ENCODE results near the gene GMDS.

GMDS gene

DNA sequence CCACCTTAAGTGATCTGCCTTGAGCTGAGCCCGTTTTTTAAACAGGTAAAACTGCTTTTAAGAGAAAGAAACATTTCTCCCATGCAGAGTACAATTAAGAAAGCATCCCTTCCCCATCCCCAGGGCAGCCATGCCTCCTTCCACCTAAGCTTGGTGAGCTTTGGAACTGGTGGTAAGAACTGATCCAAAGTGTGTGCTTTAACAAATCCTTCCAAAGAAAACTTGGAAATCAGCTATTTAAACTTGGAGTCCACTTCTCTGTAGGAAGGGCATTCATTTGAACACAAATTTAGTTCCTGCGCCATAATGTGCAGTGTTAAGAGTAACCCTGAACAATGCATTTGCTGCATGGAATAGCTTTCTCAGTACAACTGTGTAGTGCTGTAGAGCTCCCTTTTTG is 17.0 kb downstream of the GMDS start:
- Histone ChIP-seq H3K4me1 (ENCODE audit: control insufficient read depth, insufficient read depth, low read length, poor library complexity, severe bottlenecking) (no peaks in the 10 kb centered on the region), H3K27ac (ENCODE audit: insufficient read depth, low read length, poor library complexity, severe bottlenecking) (no peak overlapping the region), H3K27me3 (replicated peaks; ENCODE audit: control insufficient read depth, insufficient read depth, low read length, poor library complexity, severe bottlenecking) (no peaks in the 10 kb centered on the region), H3K9me3 (ENCODE audit: control insufficient read depth, low read length) (no peaks in the 10 kb centered on the region), H3K4me3 (ENCODE audit: insufficient read depth, low read depth, low read length, poor library complexity, severe bottlenecking) (no peak overlapping the region), H3K36me3 (ENCODE audit: control insufficient read depth, insufficient read depth, low read length) (no peaks in the 10 kb centered on the region)
- DNase-seq = no peak

DNA sequence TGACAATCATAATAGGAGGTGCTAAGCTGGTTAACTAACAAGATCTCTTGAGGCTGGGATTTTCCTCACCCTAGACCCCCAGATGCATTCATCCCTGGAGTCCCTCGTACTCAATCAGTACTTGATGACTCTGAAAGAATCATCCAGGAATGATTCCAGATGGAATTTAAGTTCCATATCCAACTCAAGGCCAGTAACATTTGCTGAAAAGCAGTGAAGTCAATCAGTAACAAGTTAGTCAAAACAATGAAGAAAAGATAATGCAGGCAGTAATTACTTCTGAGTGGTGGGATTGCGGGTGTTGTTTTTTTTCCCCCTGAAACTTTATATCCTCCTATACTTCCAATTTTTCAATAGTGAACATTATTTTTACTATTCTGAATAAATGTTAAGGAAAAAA is 18.6 kb downstream of the GMDS start:
- no peaks in the 10 kb centered on the region for H3K9me3 ChIP-seq (ENCODE audit: control insufficient read depth, low read length)
- no peaks in the 10 kb centered on the region for H3K27me3 ChIP-seq (replicated peaks; ENCODE audit: control insufficient read depth, insufficient read depth, low read length, poor library complexity, severe bottlenecking)
- H3K36me3 ChIP-seq (ENCODE audit: control insufficient read depth, insufficient read depth, low read length) = no peaks in the 10 kb centered on the region
- no peak for DNase-seq
- H3K27ac ChIP-seq (ENCODE audit: insufficient read depth, low read length, poor library complexity, severe bottlenecking) = no peak overlapping the region
- H3K4me1 ChIP-seq (ENCODE audit: control insufficient read depth, insufficient read depth, low read length, poor library complexity, severe bottlenecking) = peaks cover 7% of the 10 kb centered on the region
- H3K4me3 ChIP-seq (ENCODE audit: insufficient read depth, low read depth, low read length, poor library complexity, severe bottlenecking) = no peak overlapping the region

DNA sequence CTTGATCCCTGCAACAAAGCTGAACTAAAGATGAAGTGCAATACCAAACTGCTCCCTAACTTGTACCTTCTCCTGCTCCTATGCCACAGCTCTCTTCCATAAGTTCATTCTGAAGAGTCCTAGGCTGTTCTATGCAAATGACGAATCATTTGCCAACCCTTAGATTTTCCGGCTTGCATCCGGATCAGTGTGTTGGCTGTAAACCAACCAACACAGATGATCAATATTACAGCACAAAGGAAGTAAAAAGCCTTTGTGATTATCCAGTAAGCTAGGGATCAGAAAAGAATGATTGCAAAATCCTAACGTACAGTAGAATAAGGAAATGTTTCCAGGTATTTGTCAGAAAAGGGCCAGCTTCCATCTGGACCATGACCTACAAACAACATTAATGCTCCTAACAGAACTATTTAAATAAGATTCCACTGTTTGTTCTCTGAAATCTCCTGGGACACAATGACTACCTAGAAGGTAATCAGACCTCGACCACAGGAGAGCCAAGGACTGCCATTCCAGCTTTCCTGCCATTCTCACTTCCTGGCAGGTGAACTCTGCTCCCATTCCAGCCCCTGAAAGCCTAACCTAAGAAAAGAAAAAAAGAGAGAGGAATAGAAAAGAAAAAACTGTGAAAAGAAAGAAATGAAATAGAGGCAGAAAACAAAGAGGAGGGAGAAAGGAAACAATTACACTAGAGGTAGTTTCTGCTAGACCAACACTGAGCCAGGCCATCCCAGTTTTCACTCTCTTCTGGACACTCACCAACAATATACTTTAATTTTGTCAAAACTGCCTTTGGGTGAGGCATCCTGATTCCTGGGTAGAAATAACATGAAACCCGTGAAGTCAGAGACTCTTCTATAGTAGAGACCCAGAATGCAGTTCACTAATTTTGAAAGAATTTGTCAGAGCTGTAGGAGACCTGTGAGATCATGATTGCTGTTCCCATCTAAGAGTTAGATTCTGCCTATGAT is 19.7 kb downstream of the GMDS start:
- Histone ChIP-seq H3K4me1 (ENCODE audit: control insufficient read depth, insufficient read depth, low read length, poor library complexity, severe bottlenecking) (peaks cover 7% of the 10 kb centered on the region), H3K36me3 (ENCODE audit: control insufficient read depth, insufficient read depth, low read length) (no peaks in the 10 kb centered on the region), H3K9me3 (ENCODE audit: control insufficient read depth, low read length) (no peaks in the 10 kb centered on the region), H3K4me3 (ENCODE audit: insufficient read depth, low read depth, low read length, poor library complexity, severe bottlenecking) (no peak overlapping the region), H3K27me3 (replicated peaks; ENCODE audit: control insufficient read depth, insufficient read depth, low read length, poor library complexity, severe bottlenecking) (no peaks in the 10 kb centered on the region), H3K27ac (ENCODE audit: insufficient read depth, low read length, poor library complexity, severe bottlenecking) (no peak overlapping the region)
- DNase-seq = no peak

DNA sequence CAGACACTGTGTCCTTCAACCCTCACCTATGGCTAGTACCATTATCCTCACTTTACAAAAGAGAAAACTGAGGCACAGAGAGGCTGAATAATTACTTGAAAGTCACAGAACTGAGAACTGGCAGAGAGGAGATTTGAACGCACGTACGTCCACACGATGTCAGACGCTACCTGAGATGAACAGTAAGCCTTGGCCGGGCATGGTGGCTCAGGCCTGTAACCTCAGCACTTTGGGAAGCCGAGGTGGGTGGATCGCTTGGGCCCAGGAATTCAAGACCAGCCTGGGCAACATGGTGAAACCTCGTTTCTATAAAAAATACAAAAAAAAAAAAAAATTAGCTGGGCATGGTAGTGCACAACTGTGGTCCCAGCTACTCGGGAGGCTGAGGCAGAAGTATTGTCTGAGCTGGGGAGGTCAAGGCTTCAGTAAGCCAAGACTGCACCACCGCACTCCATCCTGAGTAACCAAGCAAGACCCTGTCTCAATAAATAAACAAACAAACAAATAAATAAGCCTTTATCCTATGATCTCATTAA is 20.5 kb downstream of the GMDS start:
- Histone ChIP-seq H3K4me1 (ENCODE audit: control insufficient read depth, insufficient read depth, low read length, poor library complexity, severe bottlenecking) (peaks cover 7% of the 10 kb centered on the region), H3K36me3 (ENCODE audit: control insufficient read depth, insufficient read depth, low read length) (no peaks in the 10 kb centered on the region), H3K9me3 (ENCODE audit: control insufficient read depth, low read length) (no peaks in the 10 kb centered on the region), H3K27ac (ENCODE audit: insufficient read depth, low read length, poor library complexity, severe bottlenecking) (no peak overlapping the region), H3K4me3 (ENCODE audit: insufficient read depth, low read depth, low read length, poor library complexity, severe bottlenecking) (no peak overlapping the region), H3K27me3 (replicated peaks; ENCODE audit: control insufficient read depth, insufficient read depth, low read length, poor library complexity, severe bottlenecking) (no peaks in the 10 kb centered on the region)
- no peak for DNase-seq

DNA sequence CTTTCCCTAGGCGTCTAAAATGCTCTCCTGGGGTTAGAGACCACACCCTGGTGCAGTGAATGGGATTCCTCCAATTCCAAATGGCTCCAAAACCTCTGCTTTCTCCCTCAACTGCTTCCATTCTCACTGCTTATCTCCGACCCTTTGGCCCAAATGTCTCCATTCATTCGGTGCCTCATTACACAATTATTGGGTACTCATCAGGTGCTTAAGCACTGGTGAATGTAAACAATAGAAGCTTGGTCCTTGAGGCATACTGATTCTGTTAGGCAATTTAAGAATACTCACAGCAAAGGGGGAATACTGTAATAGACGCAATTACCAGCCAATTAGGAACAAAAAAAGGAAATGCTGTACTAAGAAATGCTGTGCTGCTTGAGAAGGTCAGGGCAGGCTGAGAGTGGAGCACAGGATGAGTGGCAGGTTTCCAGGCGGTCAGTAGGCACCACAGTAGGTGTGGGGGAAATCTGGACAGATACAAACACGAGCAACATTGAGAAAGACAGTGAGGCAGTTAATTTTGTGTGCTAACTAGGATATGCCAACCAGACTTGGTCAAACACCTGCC is 23.0 kb downstream of the GMDS start:
- Histone ChIP-seq H3K4me1 (ENCODE audit: control insufficient read depth, insufficient read depth, low read length, poor library complexity, severe bottlenecking) (peaks cover 7% of the 10 kb centered on the region), H3K27me3 (replicated peaks; ENCODE audit: control insufficient read depth, insufficient read depth, low read length, poor library complexity, severe bottlenecking) (no peaks in the 10 kb centered on the region), H3K4me3 (ENCODE audit: insufficient read depth, low read depth, low read length, poor library complexity, severe bottlenecking) (peak overlapping the region; percentile 32), H3K9me3 (ENCODE audit: control insufficient read depth, low read length) (no peaks in the 10 kb centered on the region), H3K36me3 (ENCODE audit: control insufficient read depth, insufficient read depth, low read length) (no peaks in the 10 kb centered on the region), H3K27ac (ENCODE audit: insufficient read depth, low read length, poor library complexity, severe bottlenecking) (no peak overlapping the region)
- no peak for DNase-seq

DNA sequence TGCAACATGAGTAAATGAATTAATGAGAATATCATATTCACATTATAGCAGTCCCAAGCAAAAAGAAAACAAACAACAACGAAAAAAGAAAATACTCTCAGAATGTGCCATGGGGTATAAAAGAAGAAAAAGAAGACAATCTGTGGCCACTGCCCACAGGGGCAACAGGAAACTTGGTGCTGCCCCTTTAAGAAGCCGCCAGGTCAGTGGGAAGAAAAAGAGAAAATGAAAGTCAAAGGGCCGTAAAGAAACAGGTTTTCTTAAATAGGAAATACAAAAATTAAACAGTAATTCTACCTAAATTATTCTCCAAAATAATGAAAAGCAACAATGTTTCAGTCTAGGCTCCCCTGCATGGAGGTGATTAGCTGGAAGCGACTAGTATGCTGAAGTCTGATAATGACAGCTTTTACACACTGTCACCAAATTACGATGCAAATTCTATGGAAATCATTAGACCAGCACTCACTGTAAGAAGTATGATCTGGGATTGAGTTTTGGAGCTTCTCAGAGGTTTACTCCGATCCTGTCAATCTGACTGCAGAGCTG is 23.6 kb downstream of the GMDS start:
- H3K4me3 ChIP-seq (ENCODE audit: insufficient read depth, low read depth, low read length, poor library complexity, severe bottlenecking) = peak overlapping the region; percentile 32
- H3K36me3 ChIP-seq (ENCODE audit: control insufficient read depth, insufficient read depth, low read length) = no peaks in the 10 kb centered on the region
- no peaks in the 10 kb centered on the region for H3K27me3 ChIP-seq (replicated peaks; ENCODE audit: control insufficient read depth, insufficient read depth, low read length, poor library complexity, severe bottlenecking)
- no peak for DNase-seq
- no peaks in the 10 kb centered on the region for H3K9me3 ChIP-seq (ENCODE audit: control insufficient read depth, low read length)
- H3K4me1 ChIP-seq (ENCODE audit: control insufficient read depth, insufficient read depth, low read length, poor library complexity, severe bottlenecking) = peaks cover 7% of the 10 kb centered on the region
- H3K27ac ChIP-seq (ENCODE audit: insufficient read depth, low read length, poor library complexity, severe bottlenecking) = no peak overlapping the region

DNA sequence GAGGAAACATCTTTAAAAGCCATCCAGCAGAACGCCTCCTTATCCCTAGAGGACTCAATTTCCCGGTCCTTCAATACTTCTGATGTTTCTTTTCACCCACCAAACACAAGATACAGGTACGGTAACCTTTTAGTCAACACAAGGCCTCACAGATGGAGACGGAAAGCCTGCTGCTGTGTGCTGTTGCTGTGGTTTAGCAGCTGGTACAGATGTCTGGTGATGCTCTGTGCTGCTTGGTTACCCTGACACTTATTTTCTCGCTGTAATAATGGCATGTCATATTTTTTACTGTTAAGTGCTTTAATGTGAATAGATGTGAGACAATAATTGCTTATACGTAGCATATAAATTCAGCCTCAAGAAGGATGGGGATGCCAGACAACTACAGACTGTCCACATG is 25.3 kb downstream of the GMDS start:
- Histone ChIP-seq H3K4me1 (ENCODE audit: control insufficient read depth, insufficient read depth, low read length, poor library complexity, severe bottlenecking) (peaks cover 7% of the 10 kb centered on the region), H3K4me3 (ENCODE audit: insufficient read depth, low read depth, low read length, poor library complexity, severe bottlenecking) (no peak overlapping the region), H3K36me3 (ENCODE audit: control insufficient read depth, insufficient read depth, low read length) (no peaks in the 10 kb centered on the region), H3K9me3 (ENCODE audit: control insufficient read depth, low read length) (no peaks in the 10 kb centered on the region), H3K27ac (ENCODE audit: insufficient read depth, low read length, poor library complexity, severe bottlenecking) (no peak overlapping the region), H3K27me3 (replicated peaks; ENCODE audit: control insufficient read depth, insufficient read depth, low read length, poor library complexity, severe bottlenecking) (no peaks in the 10 kb centered on the region)
- DNase-seq = no peak

DNA sequence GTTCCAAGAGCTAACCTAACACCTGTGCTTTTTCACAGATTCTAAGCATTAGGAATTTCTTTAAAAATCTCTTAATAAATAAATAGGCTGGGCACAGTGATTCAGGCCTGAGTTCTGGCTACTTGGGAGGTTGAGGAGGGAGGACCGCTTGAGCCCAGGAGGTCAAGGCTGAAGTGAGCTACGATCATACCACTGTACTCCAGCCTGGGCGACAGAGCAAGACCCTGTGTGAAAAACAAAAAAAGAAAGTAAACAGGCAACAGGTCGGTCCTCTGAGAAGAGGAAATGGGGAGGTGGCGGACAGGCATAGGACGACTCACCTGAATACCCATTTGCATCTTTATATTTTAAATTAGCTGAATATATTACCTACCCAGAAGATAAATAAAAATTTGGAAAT is 26.5 kb downstream of the GMDS start:
- Histone ChIP-seq H3K4me1 (ENCODE audit: control insufficient read depth, insufficient read depth, low read length, poor library complexity, severe bottlenecking) (peaks cover 7% of the 10 kb centered on the region), H3K27me3 (replicated peaks; ENCODE audit: control insufficient read depth, insufficient read depth, low read length, poor library complexity, severe bottlenecking) (no peaks in the 10 kb centered on the region), H3K36me3 (ENCODE audit: control insufficient read depth, insufficient read depth, low read length) (no peaks in the 10 kb centered on the region), H3K27ac (ENCODE audit: insufficient read depth, low read length, poor library complexity, severe bottlenecking) (no peak overlapping the region), H3K9me3 (ENCODE audit: control insufficient read depth, low read length) (no peaks in the 10 kb centered on the region), H3K4me3 (ENCODE audit: insufficient read depth, low read depth, low read length, poor library complexity, severe bottlenecking) (no peak overlapping the region)
- no peak for DNase-seq

DNA sequence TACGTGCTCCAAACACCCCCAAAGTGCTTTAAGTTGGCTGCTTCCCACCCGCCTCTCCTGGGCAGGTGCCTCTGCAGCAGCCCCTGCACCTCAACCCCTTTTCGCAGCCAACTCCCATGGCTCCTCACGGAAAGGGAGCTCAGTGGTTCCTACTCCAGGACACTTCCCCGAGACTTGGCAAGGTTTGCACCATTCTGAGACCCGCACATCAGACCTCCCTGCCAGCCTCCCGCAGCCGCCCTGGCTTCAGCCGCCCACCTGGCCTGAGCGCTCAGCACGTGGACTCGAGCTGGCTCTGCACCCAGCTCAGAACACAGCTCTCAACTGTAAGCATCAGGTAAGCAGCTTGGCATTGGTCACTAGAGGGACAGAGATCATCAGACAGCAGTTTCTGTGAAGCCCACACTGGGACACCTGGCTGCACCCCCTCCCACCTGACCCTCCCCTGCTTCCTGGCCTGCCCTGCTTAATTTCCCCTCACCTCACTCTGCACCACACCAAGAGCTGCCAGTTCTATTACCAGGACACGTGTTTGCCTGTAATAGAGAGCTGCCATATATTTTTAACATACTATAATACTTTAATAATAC is 28.5 kb downstream of the GMDS start:
- Histone ChIP-seq H3K36me3 (ENCODE audit: control insufficient read depth, insufficient read depth, low read length) (no peaks in the 10 kb centered on the region), H3K27ac (ENCODE audit: insufficient read depth, low read length, poor library complexity, severe bottlenecking) (no peak overlapping the region), H3K4me3 (ENCODE audit: insufficient read depth, low read depth, low read length, poor library complexity, severe bottlenecking) (no peak overlapping the region), H3K9me3 (ENCODE audit: control insufficient read depth, low read length) (no peaks in the 10 kb centered on the region), H3K4me1 (ENCODE audit: control insufficient read depth, insufficient read depth, low read length, poor library complexity, severe bottlenecking) (no peaks in the 10 kb centered on the region), H3K27me3 (replicated peaks; ENCODE audit: control insufficient read depth, insufficient read depth, low read length, poor library complexity, severe bottlenecking) (no peaks in the 10 kb centered on the region)
- no peak for DNase-seq
